Fibroblast of the conjunctiva (primary cell): ENCODE measurements around the gene ATP13A3.
"Not testable (repeated sequence)": the region's sequence is repeated elsewhere in the genome, so short reads cannot be mapped to it uniquely, and the experiment has no call there.

ENCODE experiments used
- DNase-seq: peaks from one replicate; pipeline ENCODE4 v3.0.0-alpha.2; 2010; ENCODE audit warnings: low read depth

The ATP13A3 gene

DNA sequence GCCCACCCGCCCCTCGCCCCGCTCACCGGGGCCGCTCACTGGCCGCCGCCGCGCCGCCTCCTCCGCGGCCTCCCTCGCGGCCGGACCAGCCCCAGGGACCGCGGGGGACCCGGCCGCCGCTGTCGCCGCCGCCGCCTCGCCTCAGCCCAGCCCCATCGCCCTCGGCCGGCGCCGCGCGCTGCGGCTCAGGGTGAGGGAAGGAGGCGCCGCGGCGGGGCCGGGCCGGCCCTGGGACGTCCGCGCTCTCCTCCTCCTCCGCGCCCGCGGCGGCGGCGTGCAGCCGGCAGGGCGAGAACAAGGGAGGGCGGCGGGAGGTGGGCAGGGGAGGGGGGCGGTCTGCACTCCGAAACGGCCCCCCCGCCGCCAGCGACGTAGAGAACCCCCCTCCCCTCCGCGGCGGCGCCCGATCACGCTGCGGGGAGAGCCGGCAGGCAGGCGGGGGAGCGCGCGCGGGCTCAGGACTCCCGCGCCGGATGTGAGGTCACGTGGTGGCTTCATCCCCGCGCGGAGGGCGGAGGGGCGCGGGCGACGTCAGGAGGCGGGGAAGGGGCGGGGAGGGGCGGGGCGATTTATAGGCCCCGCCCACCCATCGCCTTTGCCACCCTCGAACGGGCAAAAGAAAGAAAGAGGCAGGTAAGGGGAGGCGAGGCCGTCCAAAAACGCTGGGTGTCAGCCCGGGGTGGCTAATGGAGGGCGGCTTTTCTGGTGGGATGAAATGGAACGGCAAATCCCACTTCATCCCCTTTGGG is at the start of gene ATP13A3:
Gene ATP13A3 (minus strand): TSS at position 463 of the 749 bp plus-strand sequence. CDS start 24,812 bp downstream, outside the sequence.
- peak; percentile 79 for DNase-seq

DNA sequence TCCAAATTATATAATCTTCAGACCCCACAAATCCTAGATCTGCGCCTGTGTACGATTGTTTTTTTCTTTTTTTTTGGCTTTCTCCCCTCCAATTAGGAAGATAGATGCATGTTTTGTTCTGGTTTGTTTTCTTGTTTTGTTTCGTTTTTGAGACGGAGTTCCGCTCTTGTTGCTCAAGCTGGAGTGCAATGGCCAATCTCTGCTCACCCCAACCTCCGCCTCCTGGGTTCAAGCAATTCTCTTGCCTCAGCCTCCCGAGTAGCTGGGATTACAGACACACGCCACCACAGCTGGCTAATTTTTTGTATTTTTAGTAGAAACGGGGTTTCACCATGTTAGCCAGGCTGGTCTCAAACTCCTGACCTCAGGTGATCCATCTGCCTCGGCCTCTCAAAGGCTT is 48.4 kb upstream of the ATP13A3 start:
- DNase-seq, result not testable (repeated sequence)

- no peak for DNase-seq
Measured at GRCh38 chr3:194534243-194534642, 47.4 kb upstream of the ATP13A3 start.

GRCh38 chr3:194532591-194532990 is 45.8 kb upstream of the ATP13A3 start:
- DNase-seq, result no peak

DNA sequence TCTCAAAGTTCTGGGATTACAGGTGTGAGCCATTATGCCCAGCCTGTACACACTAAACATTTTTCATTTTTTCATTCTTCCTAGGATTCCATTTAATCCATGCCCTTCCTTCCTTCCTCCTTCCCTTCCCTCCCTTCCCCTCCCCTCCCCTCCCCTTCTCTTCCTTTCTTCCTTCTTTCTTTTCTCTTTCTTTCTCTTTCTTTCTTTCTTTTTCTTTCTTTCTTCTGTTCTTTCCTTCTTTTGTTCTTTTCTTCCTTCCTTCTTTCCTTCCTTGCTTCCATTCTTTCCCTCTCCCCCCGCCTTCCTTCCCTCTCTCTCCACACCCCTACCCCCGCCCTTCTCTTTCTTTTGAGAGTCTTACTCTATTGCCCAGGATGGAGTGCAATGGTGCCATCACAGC is 40.9 kb upstream of the ATP13A3 start:
- no peak for DNase-seq

- DNase-seq, result no peak
Measured at GRCh38 chr3:194526164-194526563, 39.4 kb upstream of the ATP13A3 start.

- no peak for DNase-seq
Measured at GRCh38 chr3:194522579-194523046, 35.8 kb upstream of the ATP13A3 start.

GRCh38 chr3:194521510-194522260 is 34.9 kb upstream of the ATP13A3 start:
- DNase-seq, result peak; percentile 57

DNA sequence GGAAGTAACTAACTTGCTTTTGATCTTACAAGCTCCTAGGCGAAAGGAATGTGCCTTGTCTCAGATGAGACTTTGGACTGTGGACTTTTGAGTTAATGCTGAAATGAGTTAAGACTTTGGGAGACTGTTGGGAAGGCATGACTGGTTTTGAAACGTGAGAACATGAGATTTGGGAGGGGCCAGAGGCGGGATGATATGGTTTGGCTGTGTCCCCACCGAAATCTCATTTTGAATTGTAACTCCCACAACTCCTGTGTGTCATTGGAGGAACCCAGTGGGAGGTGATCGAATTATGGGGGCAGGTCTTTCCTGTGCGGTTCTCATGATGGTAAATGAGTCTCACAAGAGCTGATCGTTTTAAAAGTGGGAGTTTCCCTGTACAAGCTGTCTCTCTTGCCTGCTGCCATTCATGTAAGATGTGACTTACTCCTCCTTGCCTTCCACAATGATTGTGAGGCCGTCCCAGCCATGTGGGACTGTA is 33.9 kb upstream of the ATP13A3 start:
- not testable (repeated sequence) for DNase-seq

- not testable (repeated sequence) for DNase-seq
Measured at GRCh38 chr3:194520201-194520600, 33.4 kb upstream of the ATP13A3 start.

- DNase-seq, result no peak
Measured at GRCh38 chr3:194518652-194519051, 31.9 kb upstream of the ATP13A3 start.

- no peak for DNase-seq
Measured at GRCh38 chr3:194517333-194517732, 30.5 kb upstream of the ATP13A3 start.

- no peak for DNase-seq
Measured at GRCh38 chr3:194514626-194515025, 27.8 kb upstream of the ATP13A3 start.

DNA sequence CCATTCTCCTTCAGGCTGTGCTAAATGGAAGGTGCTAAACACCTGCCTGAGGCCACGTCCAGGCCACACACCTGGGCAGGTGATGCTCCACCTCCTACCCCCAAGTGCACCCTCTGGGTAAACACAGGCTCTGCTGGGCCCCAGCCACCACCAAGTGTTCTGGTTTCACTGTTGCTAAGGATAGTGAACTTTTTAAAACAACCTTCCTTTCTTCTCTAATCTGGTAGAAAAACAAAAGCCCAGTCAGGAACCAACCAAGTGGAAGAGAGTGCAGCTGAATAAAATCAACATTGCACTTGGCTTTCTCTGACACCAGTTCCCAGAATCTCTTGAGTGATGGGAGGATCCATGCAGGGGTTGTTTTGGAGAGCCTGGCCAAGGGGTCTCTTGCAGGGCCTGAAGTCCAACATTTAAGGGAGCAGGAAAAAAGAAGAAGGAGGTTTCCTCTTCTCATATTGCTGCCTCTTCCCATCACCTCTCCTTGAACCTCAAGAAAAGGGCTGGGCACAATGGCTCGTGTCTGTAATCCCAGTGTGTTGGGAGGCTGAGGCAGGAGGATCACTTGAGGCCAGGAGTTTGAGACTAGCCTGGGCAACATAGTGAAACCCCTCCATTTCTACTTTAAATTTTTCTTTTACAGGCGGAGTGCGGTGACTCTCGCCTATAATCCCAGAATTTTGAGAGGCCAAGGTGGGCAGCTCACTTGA is 26.2 kb upstream of the ATP13A3 start:
- no peak for DNase-seq

GRCh38 chr3:194508491-194509453 is 22.0 kb upstream of the ATP13A3 start:
- no peak for DNase-seq

GRCh38 chr3:194507571-194507970 is 20.8 kb upstream of the ATP13A3 start:
- DNase-seq, result no peak

DNA sequence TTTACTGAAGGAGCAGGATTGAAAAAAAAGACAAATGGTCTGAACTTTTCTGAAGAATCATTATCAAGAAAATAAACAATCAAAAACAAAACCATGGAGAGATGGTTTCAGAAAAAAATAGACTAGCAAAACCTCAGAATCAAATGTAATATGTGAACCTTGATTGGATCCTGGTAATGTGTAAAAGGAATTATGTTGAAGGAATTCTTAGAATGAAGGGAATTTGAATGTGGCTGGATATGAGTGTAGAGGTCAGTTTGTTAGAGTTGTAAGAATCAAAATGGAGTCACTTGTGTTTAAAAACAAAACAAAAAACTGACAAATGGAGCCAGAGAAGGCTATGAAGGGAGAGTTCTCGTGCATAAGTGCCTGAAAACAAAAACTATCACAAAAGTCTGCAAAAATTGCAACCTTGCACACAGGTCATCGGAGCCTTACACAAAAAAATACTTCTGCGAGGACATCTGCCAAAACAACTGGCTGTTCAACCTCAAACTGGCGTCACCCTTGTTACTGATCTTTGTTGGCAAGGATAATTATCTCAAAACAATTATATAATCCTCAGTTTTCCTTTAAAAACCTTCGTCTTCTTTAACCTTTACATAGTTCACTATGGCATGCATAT is 19.1 kb upstream of the ATP13A3 start:
- no peak for DNase-seq

- no peak for DNase-seq
Measured at GRCh38 chr3:194504861-194505260, 18.1 kb upstream of the ATP13A3 start.

DNA sequence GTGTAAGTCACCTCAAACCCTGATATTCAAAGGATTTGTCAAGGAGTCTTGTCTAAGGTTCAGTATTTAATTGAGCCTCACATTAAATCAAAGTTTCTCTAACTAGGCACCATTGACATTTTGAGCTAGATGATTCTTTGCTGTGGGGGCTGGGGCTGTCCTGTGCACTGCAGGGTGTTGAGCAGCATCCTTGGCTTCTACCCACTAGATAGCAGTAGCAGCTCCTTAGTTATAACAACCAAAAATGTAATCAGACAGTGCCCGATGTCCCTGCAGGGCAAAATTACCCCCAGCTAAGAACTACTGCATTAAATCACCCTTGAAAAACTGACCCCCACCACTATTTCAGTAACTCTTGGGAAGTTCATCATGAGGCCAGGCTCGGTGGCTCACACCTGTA is 17.3 kb upstream of the ATP13A3 start:
- no peak for DNase-seq

DNA sequence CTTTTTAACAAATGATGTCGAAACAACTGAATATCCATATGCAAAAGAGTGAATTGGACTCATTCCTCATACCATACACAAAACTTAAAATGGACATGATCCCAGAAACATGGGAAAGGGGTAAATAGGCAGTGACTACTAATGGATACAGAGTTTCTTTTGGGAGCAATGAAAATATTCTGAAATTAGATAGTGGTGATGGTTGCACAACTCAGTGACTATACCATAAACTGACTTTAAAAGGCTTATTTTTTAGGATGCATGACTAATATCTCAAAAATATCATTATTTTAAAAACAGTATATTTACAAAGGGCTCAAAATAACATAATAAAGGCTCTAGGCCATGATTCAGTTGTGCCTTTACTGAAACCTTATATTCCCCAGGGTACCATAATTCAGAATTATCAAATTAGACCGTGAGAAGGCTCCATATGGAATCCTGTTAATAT is 16.3 kb upstream of the ATP13A3 start:
- DNase-seq, result peak; percentile 39

DNA sequence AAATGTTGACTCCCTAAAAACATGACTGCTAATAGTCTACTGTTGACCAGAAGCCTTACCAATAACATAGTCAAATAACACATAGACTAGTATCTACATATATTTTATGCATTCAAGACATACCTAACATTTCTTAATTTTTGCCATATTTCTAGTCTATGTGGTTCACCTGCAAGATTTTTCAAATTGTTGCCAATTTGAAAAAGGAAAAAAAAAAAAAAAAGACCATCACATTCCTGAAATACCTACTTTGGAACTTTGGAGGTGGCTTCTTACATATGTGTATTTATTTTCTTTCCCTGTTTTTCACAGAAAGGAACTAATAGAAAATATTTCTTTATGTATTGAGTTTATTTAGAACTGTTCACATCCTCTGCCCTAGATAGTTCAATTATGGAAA is 13.4 kb upstream of the ATP13A3 start:
- DNase-seq, result no peak
